Retinal pigment epithelial cell (primary cell): ENCODE measurements around the gene ZDHHC12.
A peak's percentile ranks its signal among the peaks of the same experiment; 100 is the strongest.

ENCODE experiments used
- DNase-seq: peaks from one replicate; pipeline ENCODE4 v3.0.0-alpha.2; 2010; ENCODE audit warnings: low read depth
- H3K4me3 ChIP-seq: 2 replicates; pipeline ENCODE4 v1.5.1; 2011; ENCODE audit warnings: mild to moderate bottlenecking, low read length, control low read depth, moderate library complexity
- TF ChIP-seq, protein P1 (sequence below): conservative IDR thresholded peaks from 2 replicates; pipeline ENCODE4 v1.5.1; 2011; ENCODE audit warnings: low read depth, low read length, control low read depth, inconsistent platforms

Gene ZDHHC12

GRCh38 chr9:128743421-128743820 is 19.5 kb upstream of the ZDHHC12 start:
- H3K4me3 ChIP-seq, result no peak overlapping the region
- no peak for DNase-seq
- TF ChIP-seq, protein P1, sequence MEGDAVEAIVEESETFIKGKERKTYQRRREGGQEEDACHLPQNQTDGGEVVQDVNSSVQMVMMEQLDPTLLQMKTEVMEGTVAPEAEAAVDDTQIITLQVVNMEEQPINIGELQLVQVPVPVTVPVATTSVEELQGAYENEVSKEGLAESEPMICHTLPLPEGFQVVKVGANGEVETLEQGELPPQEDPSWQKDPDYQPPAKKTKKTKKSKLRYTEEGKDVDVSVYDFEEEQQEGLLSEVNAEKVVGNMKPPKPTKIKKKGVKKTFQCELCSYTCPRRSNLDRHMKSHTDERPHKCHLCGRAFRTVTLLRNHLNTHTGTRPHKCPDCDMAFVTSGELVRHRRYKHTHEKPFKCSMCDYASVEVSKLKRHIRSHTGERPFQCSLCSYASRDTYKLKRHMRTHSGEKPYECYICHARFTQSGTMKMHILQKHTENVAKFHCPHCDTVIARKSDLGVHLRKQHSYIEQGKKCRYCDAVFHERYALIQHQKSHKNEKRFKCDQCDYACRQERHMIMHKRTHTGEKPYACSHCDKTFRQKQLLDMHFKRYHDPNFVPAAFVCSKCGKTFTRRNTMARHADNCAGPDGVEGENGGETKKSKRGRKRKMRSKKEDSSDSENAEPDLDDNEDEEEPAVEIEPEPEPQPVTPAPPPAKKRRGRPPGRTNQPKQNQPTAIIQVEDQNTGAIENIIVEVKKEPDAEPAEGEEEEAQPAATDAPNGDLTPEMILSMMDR, result no peak

- DNase-seq, result no peak
- H3K4me3 ChIP-seq, result no peak overlapping the region
- TF ChIP-seq, protein P1, result no peak
Observed at GRCh38 chr9:128742401-128742800, 18.5 kb upstream of the ZDHHC12 start.

- no peak overlapping the region for H3K4me3 ChIP-seq
- TF ChIP-seq, protein P1, result no peak
- DNase-seq, result no peak
Observed at GRCh38 chr9:128735373-128735772, 11.4 kb upstream of the ZDHHC12 start.

DNA sequence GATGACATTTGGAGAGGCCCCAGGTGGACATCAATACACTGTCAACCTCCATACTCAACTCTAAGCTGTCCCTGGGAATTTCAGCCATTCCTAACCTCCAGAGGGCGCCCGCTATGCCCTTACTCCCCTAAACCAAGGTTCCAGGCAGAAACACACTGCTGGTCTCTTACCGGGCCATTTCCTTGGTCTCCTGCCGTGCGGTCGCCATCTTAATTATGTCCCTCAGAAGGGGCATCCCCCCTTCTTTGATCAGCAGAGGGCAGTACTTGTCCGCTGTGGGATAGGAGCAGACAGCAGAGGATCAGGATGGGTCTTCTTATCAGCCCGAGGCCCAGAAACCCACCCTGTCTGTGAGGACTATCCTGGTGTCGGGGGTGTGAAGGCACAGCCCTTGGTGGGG is 9.3 kb upstream of the ZDHHC12 start:
- peak; percentile 61 for DNase-seq
- TF ChIP-seq, protein P1, result peak; percentile 87

GRCh38 chr9:128732576-128732975 is 8.6 kb upstream of the ZDHHC12 start:
- no peak overlapping the region for H3K4me3 ChIP-seq
- DNase-seq, result no peak
- TF ChIP-seq, protein P1, result no peak

More for the DNA sequence above, 9.3 kb upstream of the ZDHHC12 start:
- peak overlapping the region; percentile 17 for H3K4me3 ChIP-seq

- TF ChIP-seq, protein P1, result no peak
- DNase-seq, result no peak
- H3K4me3 ChIP-seq, result no peak overlapping the region
Observed at GRCh38 chr9:128731691-128732090, 7.8 kb upstream of the ZDHHC12 start.

- TF ChIP-seq, protein P1, result no peak
- no peak for DNase-seq
- no peak overlapping the region for H3K4me3 ChIP-seq
Observed at GRCh38 chr9:128731093-128731492, 7.2 kb upstream of the ZDHHC12 start.
